Lung (tissue), 12 donors: ENCODE measurements around the gene CCPG1. TPM values are rescaled to one million over a fixed set of nuclear protein-coding genes. Genes with fewer than 3 reads are reported as not detected.
"Not testable (repeated sequence)": the region's sequence is repeated elsewhere in the genome, so short reads cannot be mapped to it uniquely, and the experiment has no call there.

Source experiments
- ATAC-seq: fragments of 200-7000 bp; cut with Tn5 transposase; one replicate; pipeline ENCODE4 v1.9.1; 2020; ENCODE audit warnings: moderate number of reproducible peaks; ENCODE audit not compliant: insufficient read depth, low FRiP score
- DNase-seq, 3 donors: peaks; one replicate each; pipeline ENCODE4 v3.0.0-alpha.2; 2013 to 2017
- H3K27ac ChIP-seq, 2 donors: one replicate each; pipeline ENCODE4 v1.5.1; 2013; ENCODE audit warnings: mild to moderate bottlenecking in 2 of 2, moderate library complexity in 2 of 2, control low read depth in 1 of 2, inconsistent platforms in 1 of 2, low read depth in 1 of 2, low read length in 1 of 2
- H3K27me3 ChIP-seq, 3 donors: one replicate each; pipeline ENCODE4 v1.5.1; 2013; ENCODE audit warnings: low read length in 2 of 3; ENCODE audit not compliant: control insufficient read depth in 3 of 3, insufficient read depth in 3 of 3
- H3K36me3 ChIP-seq, 4 donors: one replicate each; pipeline ENCODE4 v1.5.1; 2013; ENCODE audit warnings: low read length in 4 of 4, mild to moderate bottlenecking in 1 of 4, moderate library complexity in 1 of 4; ENCODE audit not compliant: control insufficient read depth in 4 of 4, insufficient read depth in 4 of 4
- H3K4me1 ChIP-seq, 5 donors: one replicate each; pipeline ENCODE4 v1.5.1; 2013; ENCODE audit warnings: low read length in 5 of 5, mild to moderate bottlenecking in 2 of 5, moderate library complexity in 1 of 5; ENCODE audit not compliant: control insufficient read depth in 5 of 5, insufficient read depth in 5 of 5
- H3K4me3 ChIP-seq: one replicate; pipeline ENCODE4 v1.5.1; 2013; ENCODE audit warnings: mild to moderate bottlenecking, control low read depth, moderate library complexity
- H3K9ac ChIP-seq, 2 donors: one replicate each; pipeline ENCODE4 v1.5.1; 2013; ENCODE audit warnings: low read length in 2 of 2, control low read depth in 1 of 2; ENCODE audit not compliant: insufficient read depth in 1 of 2
- H3K9me3 ChIP-seq, 4 donors: one replicate each; pipeline ENCODE4 v1.5.1; 2013; ENCODE audit warnings: low read length in 3 of 4, mild to moderate bottlenecking in 1 of 4, moderate library complexity in 1 of 4; ENCODE audit not compliant: control insufficient read depth in 4 of 4, insufficient read depth in 3 of 4
- WGBS, 2 donors: extraction: QIAGEN DNeasy Blood & Tissue Kit; methylation state at CpG; one replicate each; pipeline ENCODE4 v1.1.7; 2013; 5-methylcytosine and 5-hydroxymethylcytosine counted together
- polyA plus RNA-seq, 2 donors: library from polyadenylated mRNA; stranded (reverse); fragments of 200-250 nt; gene quantifications; one replicate each; pipeline ENCODE4 v1.2.1, GENCODE V29; 2013
- total RNA-seq, 2 donors: library from RNA; depleted of rRNA in 1 of 2; stranded (reverse); fragments of >200 nt in 1 of 2; gene quantifications; one replicate each; pipeline ENCODE4 v1.2.1, GENCODE V29; 2014 to 2021
- TF ChIP-seq, protein P1 (sequence below): IDR thresholded peaks from 2 replicates; pipeline ENCODE4 v1.5.1; 2012; ENCODE audit warnings: mild to moderate bottlenecking; ENCODE audit errors: control extremely low read depth, extremely low read depth
- donor health status: control.
- donor health status: control.
- donor health status: Bipolar disorder and iron deficiency.
- donor health status: healthy.
- donor health status: DM: yes; HTN: yes; CAD: no.

Gene CCPG1
- total and polyA plus RNA-seq, 4 donors: 24.0 to 75.0 (median 53.8) TPM

DNA sequence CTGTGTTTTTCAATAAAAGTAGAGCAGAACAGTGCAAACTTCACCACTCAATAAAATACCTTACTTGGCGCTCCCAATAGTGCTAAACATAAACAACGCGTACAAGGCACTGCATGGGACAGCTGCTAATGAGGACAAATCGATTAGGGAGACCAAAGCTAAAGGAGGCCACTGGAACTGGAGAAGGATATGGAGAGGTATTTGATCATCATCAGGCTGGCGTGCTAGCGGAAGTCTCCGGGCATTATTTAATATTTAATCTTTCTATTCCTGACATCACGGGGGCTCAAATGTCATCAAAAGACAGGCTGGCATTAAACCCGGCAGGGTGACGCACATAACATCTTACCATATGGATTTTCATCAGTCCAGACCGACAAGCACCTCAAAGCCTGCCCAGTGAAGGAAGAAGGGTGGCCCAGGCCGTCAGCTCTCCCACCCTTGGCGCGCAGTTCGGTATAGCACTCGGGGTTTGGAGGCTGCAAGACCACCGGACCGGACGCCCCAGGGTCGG lies 604 bp downstream of the CCPG1 start:
- no peaks in the 10 kb centered on the region for H3K9me3 ChIP-seq
- TF ChIP-seq, protein P1, sequence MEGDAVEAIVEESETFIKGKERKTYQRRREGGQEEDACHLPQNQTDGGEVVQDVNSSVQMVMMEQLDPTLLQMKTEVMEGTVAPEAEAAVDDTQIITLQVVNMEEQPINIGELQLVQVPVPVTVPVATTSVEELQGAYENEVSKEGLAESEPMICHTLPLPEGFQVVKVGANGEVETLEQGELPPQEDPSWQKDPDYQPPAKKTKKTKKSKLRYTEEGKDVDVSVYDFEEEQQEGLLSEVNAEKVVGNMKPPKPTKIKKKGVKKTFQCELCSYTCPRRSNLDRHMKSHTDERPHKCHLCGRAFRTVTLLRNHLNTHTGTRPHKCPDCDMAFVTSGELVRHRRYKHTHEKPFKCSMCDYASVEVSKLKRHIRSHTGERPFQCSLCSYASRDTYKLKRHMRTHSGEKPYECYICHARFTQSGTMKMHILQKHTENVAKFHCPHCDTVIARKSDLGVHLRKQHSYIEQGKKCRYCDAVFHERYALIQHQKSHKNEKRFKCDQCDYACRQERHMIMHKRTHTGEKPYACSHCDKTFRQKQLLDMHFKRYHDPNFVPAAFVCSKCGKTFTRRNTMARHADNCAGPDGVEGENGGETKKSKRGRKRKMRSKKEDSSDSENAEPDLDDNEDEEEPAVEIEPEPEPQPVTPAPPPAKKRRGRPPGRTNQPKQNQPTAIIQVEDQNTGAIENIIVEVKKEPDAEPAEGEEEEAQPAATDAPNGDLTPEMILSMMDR: no peak
- 1 to 2% methylated on average over 20 of the region's 20 CpGs for WGBS, 2 donors
- peak overlapping the region; percentile 97 to 99 for H3K27ac ChIP-seq
- H3K36me3 ChIP-seq: no peaks in the 10 kb centered on the region
- DNase-seq: no peak
- H3K4me3 ChIP-seq: peak overlapping the region; percentile 88
- H3K27me3 ChIP-seq: no peaks in the 10 kb centered on the region
- ATAC-seq: no peak
- H3K4me1 ChIP-seq: peaks cover 0 to 12% (median 2%) of the 10 kb centered on the region in 5 donors
- peak overlapping the region; percentile 63 to 72 for H3K9ac ChIP-seq

DNA sequence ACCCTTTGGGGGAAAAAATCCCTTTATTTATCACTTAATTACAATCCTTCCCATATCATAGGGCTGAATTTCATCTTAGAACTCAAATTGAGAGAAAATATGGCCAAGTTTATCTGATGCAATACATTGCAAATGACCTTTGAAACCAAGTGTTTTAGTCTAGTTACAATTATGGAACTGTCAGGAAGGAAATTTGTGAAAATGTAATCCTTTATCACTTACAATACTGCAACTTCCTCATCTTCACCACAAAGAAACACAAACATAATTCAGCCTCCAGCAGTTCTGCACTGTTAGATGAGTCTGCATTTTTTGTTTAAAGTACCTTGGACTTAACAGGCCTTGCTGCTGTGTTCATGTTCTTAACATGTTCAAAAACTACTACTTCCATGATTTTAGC lies 4.6 kb downstream of the CCPG1 start:
- H3K27ac ChIP-seq: no peak overlapping the region
- H3K36me3 ChIP-seq: no peaks in the 10 kb centered on the region
- DNase-seq (no peak), ATAC-seq (no peak)
- TF ChIP-seq, protein P1: no peak
- no peak overlapping the region for H3K9ac ChIP-seq
- H3K4me1 ChIP-seq: peaks cover 0 to 7% (median 1%) of the 10 kb centered on the region in 5 donors
- H3K9me3 ChIP-seq: no peaks in the 10 kb centered on the region
- H3K4me3 ChIP-seq: no peak overlapping the region
- H3K27me3 ChIP-seq: no peaks in the 10 kb centered on the region

DNA sequence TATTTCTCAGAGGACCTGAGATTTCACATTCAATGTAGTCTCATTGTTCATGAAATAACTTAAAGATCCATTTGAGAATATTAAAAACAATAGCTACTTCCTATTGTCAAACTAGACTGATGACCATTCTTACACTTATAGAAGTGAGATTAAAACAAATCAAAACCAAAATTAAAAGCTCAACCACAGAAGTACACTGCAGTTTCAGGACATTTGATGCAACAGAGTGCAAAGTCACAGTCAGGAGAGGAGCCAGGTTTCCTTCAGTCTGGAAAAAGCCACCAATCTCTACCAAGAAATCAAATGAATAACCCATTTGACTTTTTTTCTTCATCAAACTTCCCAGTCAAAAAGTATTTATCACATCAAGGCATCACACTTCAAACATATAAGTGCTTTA lies 5.5 kb downstream of the CCPG1 start:
- Histone ChIP-seq H3K4me3 (no peak overlapping the region), H3K36me3 (no peaks in the 10 kb centered on the region), H3K4me1 (peaks cover 0 to 6% (median 0%) of the 10 kb centered on the region in 5 donors), H3K27ac (no peak overlapping the region), H3K9ac (no peak overlapping the region), H3K27me3 (no peaks in the 10 kb centered on the region), H3K9me3 (no peaks in the 10 kb centered on the region)
- ATAC-seq: no peak
- TF ChIP-seq, protein P1: no peak
- DNase-seq: no peak

DNA sequence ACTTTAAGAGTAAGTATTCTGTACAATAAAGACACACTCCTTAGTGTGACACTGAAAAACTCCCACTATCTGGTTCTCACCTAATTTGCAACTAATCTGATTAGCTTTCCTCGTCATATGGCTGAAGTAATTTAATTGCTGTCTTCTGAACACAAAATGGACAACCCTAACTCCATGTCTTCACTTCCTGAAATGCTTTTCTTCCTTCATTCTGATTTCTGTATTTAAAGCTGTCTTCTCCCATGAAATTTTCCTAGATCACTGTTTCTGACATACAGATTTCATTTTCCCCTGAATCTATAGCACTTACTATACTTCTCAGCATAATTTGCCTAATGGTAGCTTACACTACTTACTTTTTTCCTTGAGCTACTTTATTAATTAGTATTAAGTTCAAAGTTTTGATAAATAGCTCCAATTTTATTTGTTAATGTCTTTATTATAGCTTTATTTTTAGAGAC lies 6.3 kb downstream of the CCPG1 start:
- TF ChIP-seq, protein P1: no peak
- ATAC-seq (no peak), DNase-seq (no peak)
- Histone ChIP-seq H3K4me1 (peaks cover 0 to 4% (median 0%) of the 10 kb centered on the region in 5 donors), H3K27me3 (no peaks in the 10 kb centered on the region), H3K9me3 (peaks cover 0 to under 1% (median 0%) of the 10 kb centered on the region in 4 donors), H3K9ac (no peak overlapping the region), H3K4me3 (no peak overlapping the region), H3K36me3 (no peaks in the 10 kb centered on the region), H3K27ac (no peak overlapping the region)
- WGBS, 2 donors: 38 to 75% methylated on average over 1 of the region's 1 CpG

DNA sequence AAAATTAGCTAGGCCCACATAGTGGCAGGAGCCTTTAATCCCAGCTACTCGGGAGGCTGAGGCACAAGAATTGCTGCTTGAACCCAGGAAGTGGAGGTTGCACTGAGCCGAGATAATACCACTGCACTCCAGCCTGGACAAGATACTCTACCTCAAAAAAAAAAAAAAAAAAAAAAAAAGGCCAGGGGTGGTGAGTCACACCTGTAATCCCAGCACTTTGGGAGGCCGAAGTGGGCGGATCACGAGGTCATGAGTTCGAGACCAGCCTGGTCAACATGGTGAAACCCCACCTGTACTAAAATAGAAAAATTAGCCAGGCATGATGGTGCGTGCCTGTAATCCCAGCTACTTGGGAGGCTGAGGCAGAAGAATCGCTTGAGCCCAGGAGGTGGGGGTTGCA lies 8.1 kb downstream of the CCPG1 start:
- not testable (repeated sequence) for ATAC-seq, H3K4me1 ChIP-seq, H3K27ac ChIP-seq, DNase-seq, H3K4me3 ChIP-seq, H3K9ac ChIP-seq, H3K27me3 ChIP-seq, H3K36me3 ChIP-seq, H3K9me3 ChIP-seq
- 82 to 93% methylated on average over 8 of the region's 8 CpGs for whole genome bisulfite sequencing, 2 donors
